Liver (tissue), 9 donors: ENCODE measurements around the gene PPL. TPM values are rescaled to one million over a fixed set of nuclear protein-coding genes. Genes with fewer than 3 reads are reported as not detected.

Experiments
- DNase-seq: peaks from one replicate; pipeline ENCODE4 v3.0.0-alpha.2; 2017; ENCODE audit warnings: low spot score
- H3K27ac ChIP-seq, 2 donors: one replicate each; pipeline ENCODE4 v1.7.0; 2013; ENCODE audit warnings: inconsistent platforms in 2 of 2, low read length in 2 of 2, control low read depth in 1 of 2, low read depth in 1 of 2, mild to moderate bottlenecking in 1 of 2
- H3K27me3 ChIP-seq, 4 donors: one replicate each; pipeline versions ENCODE4 v1.6.1 to v1.7.0; 2013; ENCODE audit warnings: low read length in 3 of 4, inconsistent platforms in 1 of 4, mild to moderate bottlenecking in 1 of 4, moderate library complexity in 1 of 4; ENCODE audit not compliant: control insufficient read depth in 4 of 4, insufficient read depth in 4 of 4
- H3K36me3 ChIP-seq, 4 donors: one replicate each; pipeline versions ENCODE4 v1.6.1 to v1.7.0; 2013; ENCODE audit warnings: low read length in 3 of 4, mild to moderate bottlenecking in 3 of 4, low read depth in 1 of 4, moderate library complexity in 1 of 4; ENCODE audit not compliant: control insufficient read depth in 4 of 4, insufficient read depth in 3 of 4
- H3K4me1 ChIP-seq, 4 donors: one replicate each; pipeline versions ENCODE4 v1.6.1 to v1.7.0; 2013; ENCODE audit warnings: low read length in 3 of 4, mild to moderate bottlenecking in 3 of 4, moderate library complexity in 1 of 4; ENCODE audit not compliant: control insufficient read depth in 4 of 4, insufficient read depth in 4 of 4
- H3K4me3 ChIP-seq, 3 donors: one replicate each; pipeline versions ENCODE4 v1.6.1 to v1.7.0; 2013; ENCODE audit warnings: low read length in 3 of 3, control low read depth in 1 of 3, low read depth in 1 of 3, mild to moderate bottlenecking in 1 of 3
- H3K9ac ChIP-seq, 2 donors: one replicate each; pipeline ENCODE4 v1.7.0; 2013; ENCODE audit warnings: low read length in 2 of 2, mild to moderate bottlenecking in 2 of 2, moderate library complexity in 2 of 2, control low read depth in 1 of 2, low read depth in 1 of 2
- H3K9me3 ChIP-seq, 4 donors: one replicate each; pipeline versions ENCODE4 v1.6.1 to v1.7.0; 2013; ENCODE audit warnings: low read length in 3 of 4; ENCODE audit not compliant: control insufficient read depth in 4 of 4
- ATF3 ChIP-seq: IDR thresholded peaks from 2 replicates; pipeline ENCODE4 v1.6.1; 2016; ENCODE audit warnings: antibody characterized with exemption
- EGR1 ChIP-seq, 2 donors: IDR thresholded peaks; 2 replicates each; pipeline ENCODE4 v1.6.1; 2016 to 2018; ENCODE audit warnings: antibody characterized with exemption in 2 of 2, low read depth in 2 of 2
- FOXA1 ChIP-seq: IDR thresholded peaks from 2 replicates; pipeline ENCODE4 v1.6.1; 2016; ENCODE audit warnings: antibody characterized with exemption
- FOXA2 ChIP-seq: IDR thresholded peaks from 2 replicates; pipeline ENCODE4 v1.6.1; 2016; ENCODE audit warnings: antibody characterized with exemption
- HNF4A ChIP-seq, 2 donors: conservative IDR thresholded peaks; 2 replicates each; pipeline ENCODE4 v1.6.1; 2016; ENCODE audit warnings: antibody characterized with exemption in 2 of 2, mild to moderate bottlenecking in 2 of 2
- HNF4G ChIP-seq: IDR thresholded peaks from 2 replicates; pipeline ENCODE4 v1.6.1; 2016; ENCODE audit warnings: antibody characterized with exemption
- JUND ChIP-seq, 2 donors: IDR thresholded peaks; 2 replicates each; pipeline ENCODE4 v1.6.1; 2016; ENCODE audit warnings: antibody characterized with exemption in 2 of 2
- MAX ChIP-seq: IDR thresholded peaks from 2 replicates; pipeline ENCODE4 v1.6.1; 2016; ENCODE audit warnings: antibody characterized with exemption
- NR2F2 ChIP-seq: IDR thresholded peaks from 2 replicates; pipeline ENCODE4 v1.6.1; 2016; ENCODE audit warnings: antibody characterized with exemption
- RAD21 ChIP-seq, 2 donors: IDR thresholded peaks; 2 replicates each; pipeline ENCODE4 v1.6.1; 2016; ENCODE audit warnings: antibody characterized with exemption in 2 of 2, mild to moderate bottlenecking in 2 of 2
- RXRA ChIP-seq, 2 donors: IDR thresholded peaks; 2 replicates each; pipeline ENCODE4 v1.6.1; 2017 to 2018; ENCODE audit warnings: antibody characterized with exemption in 2 of 2, mild to moderate bottlenecking in 1 of 2
- SP1 ChIP-seq: IDR thresholded peaks from 2 replicates; pipeline ENCODE4 v1.6.1; 2018; ENCODE audit warnings: antibody characterized with exemption, mild to moderate bottlenecking
- WGBS: extraction: QIAGEN DNeasy Blood & Tissue Kit; methylation state at CpG from one replicate; pipeline ENCODE4 v1.1.7; 2013; 5-methylcytosine and 5-hydroxymethylcytosine counted together
- polyA plus RNA-seq, 2 donors: library from polyadenylated mRNA; stranded (reverse) in 1 of 2; unstranded in 1 of 2; fragments of 200-250 nt in 1 of 2; fragments of >200 nt in 1 of 2; fragmentation: Nextera tagmentation in 1 of 2; extraction: Ambion mirVana in 1 of 2; gene quantifications; one replicate each; pipeline versions ENCODE4 v1.2.1 to v1.2.3, GENCODE V29; 2013 to 2015
- total RNA-seq, 2 donors: library from RNA; depleted of rRNA; stranded (reverse); fragments of >200 nt; gene quantifications; one replicate each; pipeline ENCODE4 v1.2.3, GENCODE V29; 2014
- TF ChIP-seq, protein P1 (sequence below): IDR thresholded peaks from 2 replicates; pipeline ENCODE4 v1.6.1; 2016; ENCODE audit warnings: antibody characterized with exemption
- TF ChIP-seq, protein P2 (sequence below): fragments of 150-350 bp; IDR thresholded peaks from 2 replicates; pipeline ENCODE4 v1.5.1; 2017; ENCODE audit warnings: improper control_type of control experiment, low read depth, low read length; ENCODE audit not compliant: missing input control
- donor health status: healthy.
- donor health status: healthy.
- donor health status: healthy.
- donor health status: healthy.
- donor health status: healthy.

The PPL gene
- total and polyA plus RNA-seq, 4 donors = 2.1 to 26.0 (median 6.1) TPM

GRCh38 chr16:4882000-4882632 lies 54.8 kb downstream of the PPL start:
- WGBS = 80% methylated on average over 14 of the region's 14 CpGs
- no peak overlapping the region for H3K27ac ChIP-seq

GRCh38 chr16:4880006-4880580 lies 56.9 kb downstream of the PPL start:
- no peaks in the 10 kb centered on the region for H3K27me3 ChIP-seq

More at GRCh38 chr16:4882000-4882632, 54.8 kb downstream of the PPL start:
- DNase-seq = no peak
- H3K4me1 ChIP-seq = peaks cover 0 to 8% (median 5%) of the 10 kb centered on the region in 4 donors
- no peaks in the 10 kb centered on the region for H3K9me3 ChIP-seq
- H3K36me3 ChIP-seq = peaks cover 22 to 92% (median 76%) of the 10 kb centered on the region in 4 donors
- no peak overlapping the region for H3K4me3 ChIP-seq
- TF ChIP-seq, protein P1, sequence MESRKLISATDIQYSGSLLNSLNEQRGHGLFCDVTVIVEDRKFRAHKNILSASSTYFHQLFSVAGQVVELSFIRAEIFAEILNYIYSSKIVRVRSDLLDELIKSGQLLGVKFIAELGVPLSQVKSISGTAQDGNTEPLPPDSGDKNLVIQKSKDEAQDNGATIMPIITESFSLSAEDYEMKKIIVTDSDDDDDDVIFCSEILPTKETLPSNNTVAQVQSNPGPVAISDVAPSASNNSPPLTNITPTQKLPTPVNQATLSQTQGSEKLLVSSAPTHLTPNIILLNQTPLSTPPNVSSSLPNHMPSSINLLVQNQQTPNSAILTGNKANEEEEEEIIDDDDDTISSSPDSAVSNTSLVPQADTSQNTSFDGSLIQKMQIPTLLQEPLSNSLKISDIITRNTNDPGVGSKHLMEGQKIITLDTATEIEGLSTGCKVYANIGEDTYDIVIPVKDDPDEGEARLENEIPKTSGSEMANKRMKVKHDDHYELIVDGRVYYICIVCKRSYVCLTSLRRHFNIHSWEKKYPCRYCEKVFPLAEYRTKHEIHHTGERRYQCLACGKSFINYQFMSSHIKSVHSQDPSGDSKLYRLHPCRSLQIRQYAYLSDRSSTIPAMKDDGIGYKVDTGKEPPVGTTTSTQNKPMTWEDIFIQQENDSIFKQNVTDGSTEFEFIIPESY = no peak
- H3K27me3 ChIP-seq = no peaks in the 10 kb centered on the region
- no peak overlapping the region for H3K9ac ChIP-seq

More at GRCh38 chr16:4880006-4880580, 56.9 kb downstream of the PPL start:
- no peak for TF ChIP-seq MAX
- no peak for TF ChIP-seq EGR1 (IDR thresholded peaks at IDR 0.05; ENCODE audit: low read depth in 2 of 2)
- no peak for TF ChIP-seq RXRA (IDR thresholded peaks at IDR 0.05)
- TF ChIP-seq NR2F2 = no peak
- TF ChIP-seq FOXA1 = no peak
- no peak for TF ChIP-seq HNF4G
- TF ChIP-seq FOXA2 = no peak
- no peak for TF ChIP-seq HNF4A (conservative IDR thresholded peaks at IDR 0.05)
- TF ChIP-seq RAD21 (IDR thresholded peaks at IDR 0.05) = no peak
- TF ChIP-seq, protein P1 = no peak
- TF ChIP-seq, protein P2, sequence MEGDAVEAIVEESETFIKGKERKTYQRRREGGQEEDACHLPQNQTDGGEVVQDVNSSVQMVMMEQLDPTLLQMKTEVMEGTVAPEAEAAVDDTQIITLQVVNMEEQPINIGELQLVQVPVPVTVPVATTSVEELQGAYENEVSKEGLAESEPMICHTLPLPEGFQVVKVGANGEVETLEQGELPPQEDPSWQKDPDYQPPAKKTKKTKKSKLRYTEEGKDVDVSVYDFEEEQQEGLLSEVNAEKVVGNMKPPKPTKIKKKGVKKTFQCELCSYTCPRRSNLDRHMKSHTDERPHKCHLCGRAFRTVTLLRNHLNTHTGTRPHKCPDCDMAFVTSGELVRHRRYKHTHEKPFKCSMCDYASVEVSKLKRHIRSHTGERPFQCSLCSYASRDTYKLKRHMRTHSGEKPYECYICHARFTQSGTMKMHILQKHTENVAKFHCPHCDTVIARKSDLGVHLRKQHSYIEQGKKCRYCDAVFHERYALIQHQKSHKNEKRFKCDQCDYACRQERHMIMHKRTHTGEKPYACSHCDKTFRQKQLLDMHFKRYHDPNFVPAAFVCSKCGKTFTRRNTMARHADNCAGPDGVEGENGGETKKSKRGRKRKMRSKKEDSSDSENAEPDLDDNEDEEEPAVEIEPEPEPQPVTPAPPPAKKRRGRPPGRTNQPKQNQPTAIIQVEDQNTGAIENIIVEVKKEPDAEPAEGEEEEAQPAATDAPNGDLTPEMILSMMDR = no peak
- TF ChIP-seq SP1 = no peak
- no peak for TF ChIP-seq JUND (IDR thresholded peaks at IDR 0.05)
- no peak for TF ChIP-seq ATF3
- no peak overlapping the region for H3K9ac ChIP-seq
- H3K4me3 ChIP-seq = no peak overlapping the region
- H3K27ac ChIP-seq = no peak overlapping the region
- DNase-seq = no peak
- peaks cover 24 to 91% (median 67%) of the 10 kb centered on the region in 4 donors for H3K36me3 ChIP-seq
- 95% methylated on average over 17 of the region's 17 CpGs for WGBS
- H3K9me3 ChIP-seq = no peaks in the 10 kb centered on the region
- H3K4me1 ChIP-seq = peaks cover 0 to 8% (median 5%) of the 10 kb centered on the region in 4 donors
